ENCODE data around the gene PADI2.

The PADI2 gene

DNA sequence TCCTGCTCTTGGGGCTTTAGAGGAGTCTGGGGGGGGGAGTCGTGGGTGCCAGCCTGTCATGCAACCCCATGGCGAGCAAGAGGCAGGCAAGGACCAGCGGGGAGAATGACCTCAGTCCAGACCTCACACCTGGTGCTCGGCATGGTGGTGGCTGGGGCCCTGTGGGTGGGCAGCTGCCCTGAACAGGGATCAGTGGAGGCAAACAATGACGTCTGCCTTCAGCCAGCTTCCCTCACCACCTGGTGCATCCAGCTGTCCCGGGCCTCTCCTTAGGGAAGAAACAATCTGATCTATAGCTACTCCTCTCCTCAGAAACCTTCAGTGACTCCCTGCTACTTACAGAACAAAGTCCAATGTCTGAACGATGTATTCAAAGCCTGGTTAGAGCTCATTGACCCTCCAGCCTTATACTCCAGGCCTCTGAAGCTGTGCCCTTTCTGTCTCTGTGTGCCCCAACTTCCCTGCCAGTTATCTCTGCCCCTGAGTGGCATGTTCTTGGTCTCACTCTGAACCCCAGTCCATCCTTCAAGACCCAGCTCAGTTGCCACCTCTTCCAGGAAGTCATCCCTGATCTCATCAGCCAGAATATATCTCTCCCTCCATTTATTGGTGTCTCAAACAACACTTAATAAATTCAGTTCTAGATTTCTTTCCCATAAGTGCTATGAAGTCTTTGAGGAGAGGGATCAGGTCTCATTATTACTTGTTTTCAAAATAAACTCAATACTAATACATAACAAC lies 6.6 kb downstream of the PADI2 start:
- no peak for DNase-seq (ENCODE audit: low read depth)

- DNase-seq (ENCODE audit: low read depth), result no peak
Measured at GRCh38 chr1:17112076-17112475, 7.2 kb downstream of the PADI2 start.

DNA sequence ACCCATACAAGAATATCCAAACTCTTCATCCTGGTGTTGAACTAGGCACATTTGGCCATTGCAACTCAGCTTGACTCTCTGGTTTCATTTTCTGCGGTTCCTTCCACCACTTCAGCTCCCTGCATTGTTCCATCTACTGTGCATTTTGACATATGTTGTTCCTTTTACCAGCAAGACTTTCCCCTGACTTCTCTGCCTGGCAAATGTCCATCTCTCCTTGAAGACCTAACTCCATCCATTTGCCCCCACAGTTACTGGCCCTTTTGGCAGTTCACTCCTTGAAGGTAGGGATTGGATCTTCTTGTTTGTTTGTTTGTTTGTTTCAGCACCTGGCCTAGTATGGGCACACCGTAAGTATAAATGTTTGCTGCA lies 8.7 kb downstream of the PADI2 start:
- no peak for DNase-seq (ENCODE audit: low read depth)

GRCh38 chr1:17109892-17110554 lies 9.2 kb downstream of the PADI2 start:
- no peak for DNase-seq (ENCODE audit: low read depth)

DNA sequence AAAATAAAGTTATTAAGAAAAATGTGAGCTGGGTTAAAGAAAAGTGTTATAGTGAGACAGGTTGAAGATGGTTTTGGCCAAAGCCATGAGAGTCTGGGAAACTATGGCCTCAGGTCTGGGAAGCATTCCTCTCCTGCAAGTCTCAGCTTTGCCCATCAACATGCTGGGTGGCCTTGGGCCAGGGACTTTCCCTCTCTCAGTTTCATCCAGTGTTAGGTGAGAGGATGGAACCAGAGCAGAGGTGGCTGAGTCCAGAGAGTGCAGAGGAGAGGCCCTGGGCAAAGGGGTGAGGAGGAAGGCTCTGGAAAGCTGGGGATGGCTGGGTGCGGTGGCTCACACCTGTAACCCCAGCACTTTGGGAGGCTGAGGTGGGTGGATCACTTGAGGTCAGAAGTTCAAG lies 10.5 kb downstream of the PADI2 start:
- no peak for DNase-seq (ENCODE audit: low read depth)

DNA sequence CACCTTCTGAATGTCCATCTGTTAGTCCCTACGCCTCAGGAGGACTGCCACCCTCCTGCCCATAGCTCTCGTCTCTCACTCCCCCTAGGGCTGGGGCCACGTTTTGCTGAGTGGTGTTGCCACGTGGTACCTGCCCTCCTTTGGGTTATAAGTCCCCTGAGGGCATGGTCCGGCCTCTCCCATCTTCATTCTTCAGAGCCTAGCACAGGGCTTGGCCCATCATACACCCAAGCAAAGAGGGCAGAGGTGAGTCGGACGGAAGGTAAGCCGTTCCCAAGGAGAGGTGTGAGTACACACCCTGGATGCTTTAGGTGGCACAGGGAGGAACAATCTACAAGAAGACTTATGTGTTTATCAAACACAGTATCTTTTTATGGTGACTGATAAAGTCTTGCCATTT lies 10.9 kb downstream of the PADI2 start:
- no peak for DNase-seq (ENCODE audit: low read depth)

GRCh38 chr1:17104782-17105181 lies 14.5 kb downstream of the PADI2 start:
- DNase-seq (ENCODE audit: low read depth), result no peak

DNA sequence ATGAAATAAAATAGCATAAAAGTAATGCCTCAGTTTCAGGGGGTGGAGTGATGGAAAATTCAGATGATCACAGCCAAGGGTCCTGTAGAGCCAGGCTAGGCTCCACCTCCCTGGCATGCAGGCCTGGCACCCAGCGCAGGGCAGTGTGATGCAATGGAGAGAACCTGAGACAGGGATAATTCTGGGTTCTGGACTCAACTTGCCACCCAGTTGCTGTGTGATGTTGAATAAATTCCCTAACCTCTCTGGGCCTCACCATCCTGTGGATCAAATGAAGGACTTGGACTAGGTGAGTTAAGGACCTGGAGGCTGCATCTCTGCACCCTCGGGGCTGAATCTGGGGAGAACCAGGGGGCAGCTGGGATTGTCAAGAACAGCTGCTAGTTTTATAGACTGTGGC lies 17.0 kb downstream of the PADI2 start:
- no peak for DNase-seq (ENCODE audit: low read depth)

- no peak for DNase-seq (ENCODE audit: low read depth)
Measured at GRCh38 chr1:17101261-17101660, 18.0 kb downstream of the PADI2 start.

DNA sequence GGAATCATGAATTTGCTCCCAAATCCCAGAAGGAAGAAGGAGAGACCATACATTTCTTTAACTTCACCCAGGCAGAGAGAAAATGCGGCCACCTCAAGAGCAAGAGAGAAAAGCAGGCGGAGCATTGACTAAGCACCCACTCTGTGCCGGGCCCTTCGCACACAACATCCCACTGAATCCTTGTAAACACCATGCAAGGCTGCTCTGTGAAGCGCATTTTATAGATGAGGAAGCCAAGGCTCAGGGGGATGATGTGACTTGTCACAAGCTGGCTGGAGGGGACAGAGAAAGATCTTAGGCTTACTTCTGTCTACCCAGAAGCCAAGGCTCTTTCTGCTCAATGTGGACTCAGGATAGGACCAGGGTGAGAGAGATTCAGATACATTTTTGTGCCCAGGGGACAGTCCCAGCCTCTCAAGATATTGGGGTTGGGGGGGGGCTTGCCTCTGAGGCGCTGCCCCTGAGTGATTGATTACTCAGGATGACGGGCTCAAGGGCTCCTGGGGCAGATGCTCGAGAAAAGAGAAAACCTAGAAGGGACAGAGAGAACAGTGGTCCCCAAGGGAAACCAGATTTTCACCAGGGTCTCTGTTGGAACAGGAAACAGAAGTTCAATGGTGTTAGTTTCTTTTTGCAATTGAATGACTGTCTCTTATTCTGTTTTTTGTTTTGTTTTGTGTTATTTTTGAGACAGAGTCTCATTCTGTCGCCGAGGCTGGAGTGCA lies 19.5 kb downstream of the PADI2 start:
- DNase-seq (ENCODE audit: low read depth), result no peak

GRCh38 chr1:17098446-17099317 lies 20.6 kb downstream of the PADI2 start:
- no peak for DNase-seq (ENCODE audit: low read depth)

GRCh38 chr1:17097787-17098186 lies 21.5 kb downstream of the PADI2 start:
- no peak for DNase-seq (ENCODE audit: low read depth)

DNA sequence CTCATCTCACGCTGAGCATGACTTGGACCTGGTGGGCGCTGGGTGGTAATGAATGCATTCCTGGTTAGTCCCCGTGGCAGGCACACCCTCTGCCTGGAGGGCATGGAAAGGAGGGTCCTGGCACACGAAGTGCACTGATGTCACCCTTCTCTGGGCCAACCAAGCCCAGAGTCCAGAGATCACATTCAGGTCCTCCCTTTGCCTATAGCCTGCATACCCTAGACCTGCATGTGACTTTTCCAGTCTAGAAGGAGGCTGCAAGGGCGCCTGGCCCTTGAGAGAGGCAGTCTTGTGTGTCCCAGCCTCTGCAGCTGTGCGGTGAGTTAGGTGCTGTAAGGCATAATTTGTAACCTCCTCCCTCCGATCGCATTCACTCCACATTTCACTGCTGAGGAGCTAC lies 22.1 kb downstream of the PADI2 start:
- no peak for DNase-seq (ENCODE audit: low read depth)

- DNase-seq (ENCODE audit: low read depth), result no peak
Measured at GRCh38 chr1:17096584-17096983, 22.7 kb downstream of the PADI2 start.

DNA sequence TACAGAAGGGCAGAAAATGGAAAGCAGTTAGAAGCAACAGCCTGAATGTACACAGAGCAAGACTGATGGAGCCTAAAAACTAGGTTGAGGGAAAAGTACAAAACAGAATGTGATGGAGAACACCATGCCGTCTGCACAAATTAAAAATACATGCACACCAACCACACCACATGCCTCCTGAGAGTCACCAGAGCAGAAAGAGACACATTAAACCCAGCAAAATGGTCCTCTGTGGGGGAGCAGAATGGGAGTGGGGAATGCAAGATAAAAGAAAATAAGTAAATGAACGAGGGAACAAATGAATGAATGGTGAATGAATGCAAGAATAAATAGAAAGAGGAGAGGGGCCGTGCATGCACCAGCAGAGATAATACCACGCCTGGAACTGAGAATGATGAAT lies 24.1 kb downstream of the PADI2 start:
- DNase-seq (ENCODE audit: low read depth), result no peak

DNA sequence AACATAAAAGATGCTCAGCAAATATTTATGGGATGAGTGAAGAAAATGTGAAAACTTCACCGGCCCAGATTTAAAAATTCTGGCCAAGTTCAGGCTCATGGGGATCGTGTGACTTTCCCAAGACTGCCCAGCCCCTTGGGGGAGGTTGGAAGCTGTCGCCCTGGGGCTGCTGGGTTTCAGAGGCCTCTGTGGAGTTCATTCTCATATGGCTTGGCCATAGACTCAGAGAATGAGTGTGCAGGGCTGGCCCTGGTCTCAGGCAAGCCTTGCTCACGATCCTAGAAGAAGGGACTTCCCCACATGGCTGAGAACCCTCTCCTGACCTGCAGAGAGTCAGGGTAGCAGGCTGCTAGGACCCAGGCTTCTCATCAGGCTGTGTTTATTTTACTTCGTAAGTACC lies 24.6 kb downstream of the PADI2 start:
- DNase-seq (ENCODE audit: low read depth), result no peak

DNA sequence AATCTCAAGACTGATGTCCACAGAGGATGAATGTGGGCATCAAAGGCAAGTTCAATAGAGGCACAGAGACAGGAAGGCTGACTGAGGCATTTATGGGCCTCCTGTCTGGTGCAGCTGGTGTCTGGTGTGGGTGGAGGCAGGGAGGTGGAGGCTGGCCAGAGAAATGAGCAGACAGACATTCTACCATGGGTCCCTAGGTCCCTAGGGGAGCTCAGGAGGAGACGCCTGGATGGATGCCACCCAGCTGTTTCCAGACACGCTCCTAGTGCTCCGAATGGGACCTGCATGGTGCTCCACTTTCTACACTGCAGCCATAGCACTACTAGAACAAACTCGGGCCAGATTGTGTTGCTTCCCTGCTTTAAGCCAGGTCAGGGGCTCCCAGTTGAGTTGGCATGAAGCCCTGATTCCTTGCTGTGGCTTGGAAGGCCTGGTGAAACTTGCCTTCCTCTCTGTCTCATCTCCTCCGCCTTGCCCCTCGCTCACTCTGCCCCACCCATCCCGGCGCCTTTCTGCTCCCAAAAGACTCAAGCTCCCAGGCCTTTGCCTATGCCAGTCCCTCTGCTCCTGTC lies 25.3 kb downstream of the PADI2 start:
- DNase-seq (ENCODE audit: low read depth), result no peak

GRCh38 chr1:17091252-17091651 lies 28.0 kb downstream of the PADI2 start:
- DNase-seq (ENCODE audit: low read depth), result no peak

- no peak for DNase-seq (ENCODE audit: low read depth)
Measured at GRCh38 chr1:17089506-17089905, 29.7 kb downstream of the PADI2 start.

DNA sequence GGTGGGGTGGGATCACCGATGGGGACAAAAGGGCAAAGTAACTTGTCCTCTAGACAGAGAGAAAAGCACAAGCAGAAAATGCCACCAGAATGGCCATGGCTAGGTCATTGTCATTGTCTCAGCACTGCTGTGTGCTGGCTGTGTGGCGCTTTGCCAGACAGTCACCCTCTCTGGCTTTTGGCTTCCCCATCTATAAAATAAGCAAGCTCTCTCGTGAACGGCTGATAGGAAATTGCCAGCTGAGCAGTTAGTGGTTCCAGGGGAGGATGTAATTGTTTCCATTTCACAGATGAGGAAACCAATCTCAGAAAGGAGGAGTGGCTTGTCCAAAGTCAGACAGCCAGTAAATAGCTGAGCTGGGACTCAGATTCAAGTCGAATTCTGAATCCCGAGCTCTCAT lies 32.5 kb downstream of the PADI2 start:
- DNase-seq (ENCODE audit: low read depth), result no peak

- DNase-seq (ENCODE audit: low read depth), result no peak
Measured at GRCh38 chr1:17084787-17085186, 34.5 kb downstream of the PADI2 start.

GRCh38 chr1:17082761-17083160 lies 36.5 kb downstream of the PADI2 start:
- no peak for DNase-seq (ENCODE audit: low read depth)
